RWPE1 (cell line): ENCODE results near the gene LRRC8E.
A peak's percentile ranks its signal among the peaks of the same experiment; 100 is the strongest.

Source experiments
- CTCF ChIA-PET: fragments of 350-600 bp; sonication (Branson Sonifier 250); formaldehyde crosslinking; extraction: SDS; loops from one replicate; lab custom pipeline; 2021; lab: Yijun Ruan, JAX
- POLR2A ChIA-PET: fragments of 400-600 bp; formaldehyde crosslinking; extraction: SDS; loops from one replicate; lab custom pipeline; 2020; ENCODE audit warnings: antibody characterized with exemption; ENCODE audit not compliant: low non-redundant PET; lab: Yijun Ruan, JAX
- DNase-seq: peaks from one replicate; pipeline ENCODE4 v3.0.0; 2012; ENCODE audit warnings: low spot score
- H3K27ac ChIP-seq: fragments of 450-650 bp; 2 replicates; pipeline ENCODE4 v1.5.1; 2017
- TF ChIP-seq, protein P1 (sequence below): fragments of 450-650 bp; conservative IDR thresholded peaks from 2 replicates; pipeline ENCODE4 v1.5.1; 2017; ENCODE audit warnings: low read depth, mild to moderate bottlenecking

The LRRC8E gene

DNA sequence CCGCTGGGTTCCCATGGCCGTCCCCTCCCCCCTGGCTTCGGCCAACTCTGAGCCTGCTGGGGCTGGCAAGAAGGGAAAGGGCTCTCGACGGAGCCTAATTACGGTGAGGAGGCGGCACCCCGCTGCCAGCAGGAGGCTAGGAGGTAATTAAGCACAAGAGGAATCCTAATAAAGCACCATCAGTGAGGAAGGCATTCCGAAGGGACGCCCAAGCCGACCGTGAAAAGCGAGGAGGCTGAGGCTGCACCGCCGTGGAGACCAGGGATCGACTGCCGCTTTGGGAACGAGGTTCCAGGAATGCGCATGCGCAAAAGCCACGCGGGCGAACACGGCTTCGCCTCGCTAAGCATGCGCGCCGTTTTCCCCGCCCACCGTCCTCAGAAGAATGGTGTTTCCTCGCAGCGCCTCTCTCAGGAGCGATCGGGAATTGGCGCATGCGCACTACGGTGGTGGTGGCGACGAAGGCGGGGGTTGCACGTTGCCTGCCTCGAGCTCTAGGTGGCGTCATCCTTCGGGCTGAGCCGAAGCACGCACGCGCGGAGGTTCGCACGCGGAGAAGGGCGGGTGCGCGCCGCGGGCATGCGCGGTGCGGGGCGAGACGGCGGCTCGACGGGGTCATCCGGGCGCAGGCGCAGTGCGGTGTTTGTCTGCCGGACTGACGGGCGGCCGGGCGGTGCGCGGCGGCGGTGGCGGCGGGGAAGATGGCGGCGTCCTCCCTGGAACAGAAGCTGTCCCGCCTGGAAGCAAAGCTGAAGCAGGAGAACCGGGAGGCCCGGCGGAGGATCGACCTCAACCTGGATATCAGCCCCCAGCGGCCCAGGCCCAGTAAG, 15.1 kb downstream of the LRRC8E start, which contains the start of gene MAP2K7:
MAP2K7 (plus strand) TSS at position 634 of the 830 bp plus-strand sequence; CDS start at position 702, 68 bp downstream.
- peak within 1 kb of the TSS; percentile 95 for H3K27ac ChIP-seq
- TF ChIP-seq, protein P1, sequence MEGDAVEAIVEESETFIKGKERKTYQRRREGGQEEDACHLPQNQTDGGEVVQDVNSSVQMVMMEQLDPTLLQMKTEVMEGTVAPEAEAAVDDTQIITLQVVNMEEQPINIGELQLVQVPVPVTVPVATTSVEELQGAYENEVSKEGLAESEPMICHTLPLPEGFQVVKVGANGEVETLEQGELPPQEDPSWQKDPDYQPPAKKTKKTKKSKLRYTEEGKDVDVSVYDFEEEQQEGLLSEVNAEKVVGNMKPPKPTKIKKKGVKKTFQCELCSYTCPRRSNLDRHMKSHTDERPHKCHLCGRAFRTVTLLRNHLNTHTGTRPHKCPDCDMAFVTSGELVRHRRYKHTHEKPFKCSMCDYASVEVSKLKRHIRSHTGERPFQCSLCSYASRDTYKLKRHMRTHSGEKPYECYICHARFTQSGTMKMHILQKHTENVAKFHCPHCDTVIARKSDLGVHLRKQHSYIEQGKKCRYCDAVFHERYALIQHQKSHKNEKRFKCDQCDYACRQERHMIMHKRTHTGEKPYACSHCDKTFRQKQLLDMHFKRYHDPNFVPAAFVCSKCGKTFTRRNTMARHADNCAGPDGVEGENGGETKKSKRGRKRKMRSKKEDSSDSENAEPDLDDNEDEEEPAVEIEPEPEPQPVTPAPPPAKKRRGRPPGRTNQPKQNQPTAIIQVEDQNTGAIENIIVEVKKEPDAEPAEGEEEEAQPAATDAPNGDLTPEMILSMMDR: peak; percentile 91
- CTCF ChIA-PET: interaction anchor here (0.6 kb wide), 1 partner anchor 16 kb away, joined by 6 read pairs; no protein-coding TSS in a partner anchor
- POLR2A ChIA-PET: interaction anchor here (0.5 to 1.6 kb wide), 4 partner anchors 10 to 40 kb away, joined by 3 to 6 read pairs (median 4); partner anchors contain the start of gene TIMM44
- DNase-seq: peak; percentile 98

DNA sequence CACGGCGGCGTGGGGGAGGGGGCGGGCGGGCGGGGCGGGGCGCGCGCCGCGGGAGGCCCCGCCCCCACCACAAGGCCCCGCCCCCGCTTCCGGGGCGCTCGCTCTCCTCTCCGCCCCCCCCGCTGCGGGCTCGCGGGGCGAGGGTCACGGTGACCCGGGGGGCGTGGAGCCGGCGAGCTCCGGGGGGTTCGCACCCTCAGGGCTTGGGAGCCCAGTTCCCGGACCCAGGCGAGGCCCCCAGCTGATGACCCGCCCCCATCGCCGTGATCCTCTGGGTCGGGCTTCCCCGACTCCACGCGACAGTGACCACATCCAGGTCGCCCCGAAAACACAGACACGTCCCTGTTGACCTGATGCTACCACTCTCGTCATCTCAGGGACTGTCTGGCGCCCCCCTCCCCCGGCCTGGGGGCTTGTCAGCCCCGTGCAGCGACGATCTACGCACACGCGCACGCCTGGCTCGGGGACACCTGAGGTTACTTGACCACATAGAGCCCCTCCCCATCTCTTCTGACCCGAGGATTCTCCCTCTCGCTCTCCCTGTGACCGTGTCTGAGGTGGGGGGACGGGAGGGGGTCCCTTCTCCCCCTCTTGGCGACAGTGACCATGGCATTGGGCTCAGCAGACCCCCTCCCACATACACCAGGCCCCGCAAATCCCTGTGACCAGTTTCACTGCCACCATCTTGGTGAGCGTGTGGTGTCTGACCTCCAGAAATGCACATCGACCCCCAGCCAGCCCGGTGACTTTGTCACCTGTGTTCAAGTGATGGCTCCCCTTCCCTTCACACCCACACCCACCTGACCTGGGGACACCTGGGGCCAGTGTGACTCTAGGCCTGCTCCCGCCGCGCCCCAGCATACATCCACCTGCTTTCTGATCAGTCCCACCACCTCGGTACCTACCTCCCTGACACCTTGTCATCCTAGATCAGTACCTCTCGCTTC, 16.0 kb downstream of the LRRC8E start:
- CTCF ChIA-PET: interaction anchor here (0.6 kb wide), 1 partner anchor 17 kb away, joined by 6 read pairs; no protein-coding TSS in a partner anchor
- POLR2A ChIA-PET: interaction anchor here (1.2 to 1.6 kb wide), 3 partner anchors 12 to 39 kb away, joined by 3 to 6 read pairs (median 4); partner anchors contain the start of gene TIMM44
- H3K27ac ChIP-seq: peak overlapping the region; percentile 95
- TF ChIP-seq, protein P1: no peak
- peak; percentile 45 for DNase-seq

DNA sequence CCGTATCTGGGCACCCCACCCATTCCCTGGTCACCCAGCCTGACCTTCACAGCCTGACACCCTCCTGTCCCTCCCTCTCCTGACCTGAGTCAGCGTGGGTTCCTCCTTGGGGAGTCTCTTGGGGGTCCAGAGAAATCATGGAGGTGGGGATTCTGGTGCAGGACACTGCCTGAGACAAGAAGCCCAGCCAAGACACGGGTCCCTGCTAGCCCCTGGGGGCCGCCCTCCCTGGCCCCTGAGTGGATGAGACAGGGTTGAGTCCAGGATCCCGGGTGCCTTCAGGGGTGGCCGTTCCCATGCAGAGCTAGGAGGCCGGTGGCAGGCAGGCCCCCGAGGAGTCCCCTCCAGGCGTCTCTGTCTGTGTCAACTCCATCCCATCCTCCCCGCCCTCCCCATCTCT, 17.0 kb downstream of the LRRC8E start:
- no peak for DNase-seq
- TF ChIP-seq, protein P1: no peak
- ChIA-PET POLR2A (no interaction called here), CTCF (interaction anchor here (0.6 kb wide), 2 partner anchors 33 to 36 kb away, joined by 3 to 4 read pairs; no protein-coding TSS in a partner anchor)
- peak overlapping the region; percentile 95 for H3K27ac ChIP-seq

DNA sequence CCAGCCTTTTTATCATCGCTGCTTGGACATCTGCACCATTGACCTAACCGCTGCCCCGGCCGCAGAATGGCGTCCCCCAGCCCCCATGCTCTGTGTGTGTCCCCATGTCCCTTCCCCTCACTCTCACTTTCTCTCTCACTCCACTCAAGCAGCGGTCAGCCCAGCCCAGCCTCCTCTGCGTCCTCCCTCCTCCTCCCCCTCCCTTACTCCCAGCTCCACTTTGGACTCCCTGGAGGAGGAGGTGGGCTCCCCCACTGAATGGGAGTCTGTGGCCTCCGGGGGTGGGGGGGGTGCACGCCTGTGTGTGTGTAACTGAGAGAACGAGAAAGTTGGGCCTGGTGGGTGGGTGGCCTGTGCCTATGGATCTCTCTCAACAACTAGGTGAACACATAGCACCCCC, 17.5 kb downstream of the LRRC8E start:
- ChIA-PET CTCF (interaction anchor here (0.6 kb wide), 2 partner anchors 34 to 36 kb away, joined by 3 to 4 read pairs; no protein-coding TSS in a partner anchor), POLR2A (no interaction called here)
- no peak for DNase-seq
- peak overlapping the region; percentile 95 for H3K27ac ChIP-seq
- TF ChIP-seq, protein P1: no peak

DNA sequence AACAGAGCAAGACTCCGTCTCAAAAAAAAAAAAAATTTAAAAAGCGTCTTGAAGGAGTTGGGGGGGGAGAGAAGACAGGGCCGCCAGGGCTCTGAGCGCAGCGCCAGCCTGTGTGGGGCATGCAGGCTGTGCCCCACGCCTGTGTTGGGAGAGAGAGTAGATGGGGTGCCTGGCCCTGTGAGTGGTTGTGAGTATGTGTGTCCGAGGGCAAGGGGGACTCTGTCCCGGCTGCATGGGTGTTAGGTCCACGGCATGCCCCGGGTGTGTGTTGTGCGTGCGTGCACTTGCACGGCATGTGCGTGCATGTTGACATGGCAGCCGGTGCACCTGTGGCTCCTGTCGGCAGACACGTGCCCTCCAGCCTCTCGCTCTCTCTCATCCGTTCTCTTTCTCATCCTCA, 18.8 kb downstream of the LRRC8E start:
- TF ChIP-seq, protein P1: no peak
- POLR2A ChIA-PET: interaction anchor here (0.6 kb wide), 1 partner anchor 13 kb away, joined by 3 read pairs; the partner anchor contains the start of gene SNAPC2
- no peak for DNase-seq
- CTCF ChIA-PET: interaction anchor here (0.7 kb wide), 1 partner anchor 10 kb away, joined by 9 read pairs; no protein-coding TSS in a partner anchor
- H3K27ac ChIP-seq: peak overlapping the region; percentile 50
